Kidney epithelial cell (primary cell): ENCODE data around the gene ORMDL1. TPM values are rescaled to one million over a fixed set of nuclear protein-coding genes. Genes with fewer than 3 reads are reported as not detected.

Source experiments
- DNase-seq: peaks from one replicate; pipeline ENCODE4 v3.0.0-alpha.2; 2010; ENCODE audit warnings: low read depth
- H3K27me3 ChIP-seq: 2 replicates; pipeline ENCODE4 v1.6.0; 2011; ENCODE audit warnings: low read length; ENCODE audit not compliant: control insufficient read depth, insufficient read depth
- H3K36me3 ChIP-seq: 2 replicates; pipeline ENCODE4 v1.5.1; 2011; ENCODE audit warnings: low read length; ENCODE audit not compliant: control insufficient read depth, insufficient read depth
- H3K4me3 ChIP-seq: 2 replicates; pipeline ENCODE4 v1.5.1; 2011; ENCODE audit warnings: low read depth, mild to moderate bottlenecking, control low read depth, low read length
- total RNA-seq: library from RNA; depleted of rRNA; stranded (reverse); fragments of >200 nt; gene quantifications from 2 replicates; pipeline ENCODE4 v1.2.3, GENCODE V29; 2015
- TF ChIP-seq, protein P1 (sequence below): IDR thresholded peaks from 2 replicates; pipeline ENCODE4 v1.5.1; 2011; ENCODE audit warnings: mild to moderate bottlenecking, moderate library complexity, low read length, control low read depth, inconsistent platforms; ENCODE audit not compliant: insufficient read depth, poor library complexity, severe bottlenecking

ORMDL1 gene
- total RNA-seq, 1 donor from 2014 or later, result 79.1 TPM

DNA sequence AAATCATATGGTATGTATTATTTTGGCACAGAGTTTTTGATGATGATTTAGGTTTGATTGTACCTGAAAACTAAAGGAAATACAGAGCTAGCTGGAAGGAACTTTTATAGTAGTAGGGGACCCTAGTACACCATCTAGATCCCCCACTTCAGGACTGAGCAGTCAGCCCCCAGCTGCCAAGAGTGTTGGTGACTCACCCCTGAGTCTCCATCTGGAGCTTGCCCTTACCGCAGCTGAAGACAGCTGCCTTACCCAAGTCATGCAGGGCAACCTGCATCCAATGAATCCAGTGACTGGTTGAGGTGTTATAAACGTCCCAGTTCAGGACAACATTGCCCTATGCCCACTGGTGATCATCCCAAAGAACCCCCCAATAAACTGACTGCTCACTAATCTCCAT lies 15.4 kb upstream of the ORMDL1 start:
- DNase-seq, result no peak
- H3K27me3 ChIP-seq, result no peaks in the 10 kb centered on the region
- TF ChIP-seq, protein P1, sequence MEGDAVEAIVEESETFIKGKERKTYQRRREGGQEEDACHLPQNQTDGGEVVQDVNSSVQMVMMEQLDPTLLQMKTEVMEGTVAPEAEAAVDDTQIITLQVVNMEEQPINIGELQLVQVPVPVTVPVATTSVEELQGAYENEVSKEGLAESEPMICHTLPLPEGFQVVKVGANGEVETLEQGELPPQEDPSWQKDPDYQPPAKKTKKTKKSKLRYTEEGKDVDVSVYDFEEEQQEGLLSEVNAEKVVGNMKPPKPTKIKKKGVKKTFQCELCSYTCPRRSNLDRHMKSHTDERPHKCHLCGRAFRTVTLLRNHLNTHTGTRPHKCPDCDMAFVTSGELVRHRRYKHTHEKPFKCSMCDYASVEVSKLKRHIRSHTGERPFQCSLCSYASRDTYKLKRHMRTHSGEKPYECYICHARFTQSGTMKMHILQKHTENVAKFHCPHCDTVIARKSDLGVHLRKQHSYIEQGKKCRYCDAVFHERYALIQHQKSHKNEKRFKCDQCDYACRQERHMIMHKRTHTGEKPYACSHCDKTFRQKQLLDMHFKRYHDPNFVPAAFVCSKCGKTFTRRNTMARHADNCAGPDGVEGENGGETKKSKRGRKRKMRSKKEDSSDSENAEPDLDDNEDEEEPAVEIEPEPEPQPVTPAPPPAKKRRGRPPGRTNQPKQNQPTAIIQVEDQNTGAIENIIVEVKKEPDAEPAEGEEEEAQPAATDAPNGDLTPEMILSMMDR, result no peak
- H3K36me3 ChIP-seq, result no peaks in the 10 kb centered on the region
- H3K4me3 ChIP-seq, result no peak overlapping the region

DNA sequence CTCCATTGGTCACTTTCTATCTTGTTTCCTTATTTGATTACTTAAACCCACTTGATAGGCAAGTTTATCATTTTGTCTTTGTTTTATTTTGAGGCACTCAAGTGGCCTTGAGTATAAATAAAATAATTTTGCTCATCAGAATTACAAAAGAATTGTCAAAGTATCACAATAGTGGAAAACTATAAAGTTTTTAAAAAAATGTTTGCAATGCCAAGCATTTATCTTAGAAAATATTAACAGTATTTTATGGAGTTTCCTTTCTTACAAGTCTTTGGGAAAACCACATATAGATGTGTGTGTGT lies 14.8 kb upstream of the ORMDL1 start:
- no peak for DNase-seq
- Histone ChIP-seq H3K4me3 (no peak overlapping the region), H3K36me3 (no peaks in the 10 kb centered on the region), H3K27me3 (no peaks in the 10 kb centered on the region)
- TF ChIP-seq, protein P1, result no peak

DNA sequence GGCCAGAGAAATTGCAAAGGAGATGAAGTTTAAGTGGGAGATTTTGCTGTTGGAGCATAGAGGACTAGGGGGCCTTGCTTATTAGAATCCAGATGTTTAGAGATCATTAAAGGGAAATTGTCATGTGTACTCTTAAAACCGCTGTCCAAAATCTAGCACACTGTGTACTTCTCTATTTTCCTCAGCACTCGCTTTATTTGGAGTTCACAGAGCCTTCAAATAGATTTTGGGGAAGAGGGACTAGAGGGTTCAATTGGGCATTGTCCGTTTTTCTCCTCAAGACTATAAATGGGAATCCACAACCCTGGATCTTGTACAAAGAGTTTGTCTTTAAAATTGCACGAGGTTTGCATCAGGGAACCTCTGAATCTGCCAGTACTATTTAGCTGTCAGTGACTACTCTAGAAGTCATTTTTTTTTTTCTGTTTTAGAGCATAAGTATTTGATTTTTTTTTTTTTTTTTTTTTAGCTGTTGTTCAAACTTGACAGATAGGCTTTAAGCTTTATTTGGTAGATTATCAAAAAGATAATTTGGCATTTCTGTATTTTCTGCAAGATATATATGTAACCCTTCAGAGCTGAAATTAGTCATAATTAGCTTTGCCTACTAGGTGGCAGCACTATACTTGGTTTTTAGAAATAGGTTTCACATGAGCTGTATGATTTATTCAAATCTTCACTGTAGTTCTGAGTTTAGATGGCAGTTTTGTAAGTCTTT lies 14.3 kb upstream of the ORMDL1 start:
- H3K36me3 ChIP-seq, result no peaks in the 10 kb centered on the region
- TF ChIP-seq, protein P1, result peak; percentile 45
- DNase-seq, result no peak

DNA sequence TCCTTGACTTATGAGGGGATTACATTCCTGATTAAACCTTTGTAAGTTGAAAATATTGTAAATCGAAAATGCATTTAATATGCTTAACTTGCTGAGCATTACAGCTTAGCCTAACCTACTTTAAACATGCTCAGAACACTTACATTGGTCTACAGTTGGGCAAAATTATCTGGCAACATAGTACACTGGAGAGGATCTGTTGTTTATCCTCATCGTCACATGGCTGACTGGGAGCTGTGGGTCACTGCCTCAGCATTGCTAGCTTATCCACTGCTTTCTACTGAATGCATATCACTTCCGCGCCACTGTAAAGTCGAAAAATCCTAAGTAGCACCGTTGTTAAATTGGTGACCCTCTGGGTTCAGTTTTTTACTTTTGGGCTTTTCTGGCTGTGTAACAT lies 13.8 kb upstream of the ORMDL1 start:
- H3K27me3 ChIP-seq, result no peaks in the 10 kb centered on the region
- TF ChIP-seq, protein P1, result no peak
- no peak overlapping the region for H3K4me3 ChIP-seq
- no peak for DNase-seq
- H3K36me3 ChIP-seq, result no peaks in the 10 kb centered on the region

More for the DNA sequence above, 14.3 kb upstream of the ORMDL1 start:
- no peak overlapping the region for H3K4me3 ChIP-seq
- H3K27me3 ChIP-seq, result no peaks in the 10 kb centered on the region

DNA sequence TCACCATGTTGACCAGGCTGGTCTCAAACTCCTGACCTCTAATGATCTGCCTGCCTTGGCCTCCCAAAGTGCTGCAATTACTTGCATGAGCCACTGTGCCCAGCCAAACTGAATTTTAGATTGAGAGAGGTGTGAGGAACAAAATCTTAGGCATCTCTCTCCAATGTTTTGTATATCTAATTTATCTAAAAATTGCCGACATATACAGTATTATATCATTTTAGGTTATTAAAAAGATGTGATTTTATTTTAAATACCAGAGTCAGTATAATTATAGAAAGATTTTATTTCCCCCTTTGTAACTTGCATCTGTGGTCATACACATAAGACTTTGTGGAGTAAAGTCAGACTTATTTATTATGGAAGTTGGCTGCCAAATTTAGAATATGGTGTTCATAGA lies 10.2 kb upstream of the ORMDL1 start:
- H3K36me3 ChIP-seq, result no peaks in the 10 kb centered on the region
- TF ChIP-seq, protein P1, result no peak
- no peak for DNase-seq
- no peaks in the 10 kb centered on the region for H3K27me3 ChIP-seq
- H3K4me3 ChIP-seq, result no peak overlapping the region
